Mesodermal cell (in vitro differentiated cells): ENCODE results near the gene ART4.

ENCODE experiments used
- H3K27ac ChIP-seq: 2 replicates; pipeline ENCODE4 v1.7.0; 2013; ENCODE audit warnings: mild to moderate bottlenecking, low read depth, low read length, moderate library complexity; ENCODE audit not compliant: severe bottlenecking
- H3K36me3 ChIP-seq: 2 replicates; pipeline ENCODE4 v1.7.1; 2013; ENCODE audit warnings: mild to moderate bottlenecking, low read length, moderate library complexity; ENCODE audit not compliant: control insufficient read depth, insufficient read depth
- H3K4me1 ChIP-seq: one replicate; pipeline ENCODE4 v1.7.1; 2013; ENCODE audit warnings: mild to moderate bottlenecking, low read length; ENCODE audit not compliant: insufficient read depth, control insufficient read depth, poor library complexity, severe bottlenecking
- H3K4me3 ChIP-seq: 2 replicates; pipeline ENCODE4 v1.7.0; 2013; ENCODE audit warnings: low read length, control low read depth, mild to moderate bottlenecking; ENCODE audit not compliant: insufficient read depth, poor library complexity, severe bottlenecking; ENCODE audit errors: extremely low read depth
- H3K9me3 ChIP-seq: 2 replicates; pipeline ENCODE4 v1.7.1; 2013; ENCODE audit warnings: mild to moderate bottlenecking, low read length, moderate library complexity; ENCODE audit not compliant: control insufficient read depth
- WGBS, 2 experiments: methylation state at CpG; one replicate each; pipeline ENCODE4 v1.1.5; 2013; ENCODE audit warnings: missing lambda C conversion rate in 2 of 2; ENCODE audit not compliant: insufficient coverage in 2 of 2; 5-methylcytosine and 5-hydroxymethylcytosine counted together

ART4 gene

DNA sequence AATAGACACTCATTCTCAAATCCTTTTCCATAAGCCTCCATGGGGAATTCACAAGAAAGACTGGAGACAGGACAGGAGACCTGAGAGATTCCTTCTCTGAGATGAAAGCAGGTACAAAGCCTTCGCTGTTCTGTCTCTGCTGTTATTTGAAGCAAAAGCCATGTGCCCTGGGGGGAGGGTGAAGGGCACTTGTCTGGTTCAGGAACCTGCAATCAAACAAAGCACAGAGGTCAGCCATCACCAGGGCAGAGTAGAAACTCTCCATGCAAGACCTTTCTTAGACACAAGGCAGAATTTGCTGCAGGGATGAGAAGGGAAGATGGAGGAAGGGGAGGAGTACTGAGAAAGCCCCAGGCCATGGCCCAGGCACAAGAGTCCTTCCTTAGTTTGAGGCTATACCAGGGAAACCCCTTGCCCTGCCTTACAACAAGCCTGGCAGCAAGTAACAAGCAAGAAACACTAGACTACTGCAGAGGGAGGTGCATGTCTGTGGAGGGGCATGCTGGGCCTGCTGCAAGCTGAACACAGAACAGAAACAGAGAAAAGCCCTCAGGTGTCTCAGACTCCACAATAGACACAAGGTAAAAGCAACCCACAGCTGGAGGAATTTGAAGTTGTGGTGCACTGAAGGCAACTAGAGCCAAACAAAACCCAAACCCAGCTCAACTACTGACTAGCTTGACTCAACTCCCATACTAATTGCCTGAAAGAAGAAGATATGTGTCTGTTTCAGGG, 7.8 kb upstream of the ART4 start:
- H3K9me3 ChIP-seq: no peaks in the 10 kb centered on the region
- WGBS, 2 experiments: 80% methylated on average over 1 of the region's 1 CpG; no CpG with 5 or more reads in 1 of the 2 experiments
- no peak overlapping the region for H3K4me3 ChIP-seq
- no peak overlapping the region for H3K27ac ChIP-seq
- peaks cover 13% of the 10 kb centered on the region for H3K4me1 ChIP-seq
- H3K36me3 ChIP-seq: no peaks in the 10 kb centered on the region

DNA sequence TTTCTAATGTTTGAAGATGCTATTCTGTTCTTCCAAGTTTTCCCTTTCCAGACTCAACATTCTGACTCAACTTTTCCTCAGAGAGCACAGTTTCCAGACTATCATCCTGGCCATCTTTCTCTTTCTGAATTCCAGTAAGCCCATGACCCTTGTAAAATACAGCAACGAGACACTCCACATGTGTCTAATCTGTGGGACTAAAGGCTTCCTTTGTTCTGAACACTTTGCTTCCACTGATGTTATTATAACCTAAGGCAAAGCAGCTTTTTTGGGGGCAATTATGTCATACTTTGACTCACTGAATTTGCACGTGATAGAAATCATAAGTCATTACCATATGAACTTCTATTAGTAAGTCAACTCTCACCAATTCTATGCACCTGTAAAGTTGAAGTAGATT, 6.3 kb upstream of the ART4 start:
- Histone ChIP-seq H3K27ac (peak overlapping the region; percentile 57), H3K4me3 (no peak overlapping the region), H3K4me1 (peaks cover 16% of the 10 kb centered on the region), H3K36me3 (no peaks in the 10 kb centered on the region), H3K9me3 (no peaks in the 10 kb centered on the region)
- WGBS, 2 experiments: 43% methylated on average over 2 of the region's 2 CpGs; no CpG with 5 or more reads in 1 of the 2 experiments

DNA sequence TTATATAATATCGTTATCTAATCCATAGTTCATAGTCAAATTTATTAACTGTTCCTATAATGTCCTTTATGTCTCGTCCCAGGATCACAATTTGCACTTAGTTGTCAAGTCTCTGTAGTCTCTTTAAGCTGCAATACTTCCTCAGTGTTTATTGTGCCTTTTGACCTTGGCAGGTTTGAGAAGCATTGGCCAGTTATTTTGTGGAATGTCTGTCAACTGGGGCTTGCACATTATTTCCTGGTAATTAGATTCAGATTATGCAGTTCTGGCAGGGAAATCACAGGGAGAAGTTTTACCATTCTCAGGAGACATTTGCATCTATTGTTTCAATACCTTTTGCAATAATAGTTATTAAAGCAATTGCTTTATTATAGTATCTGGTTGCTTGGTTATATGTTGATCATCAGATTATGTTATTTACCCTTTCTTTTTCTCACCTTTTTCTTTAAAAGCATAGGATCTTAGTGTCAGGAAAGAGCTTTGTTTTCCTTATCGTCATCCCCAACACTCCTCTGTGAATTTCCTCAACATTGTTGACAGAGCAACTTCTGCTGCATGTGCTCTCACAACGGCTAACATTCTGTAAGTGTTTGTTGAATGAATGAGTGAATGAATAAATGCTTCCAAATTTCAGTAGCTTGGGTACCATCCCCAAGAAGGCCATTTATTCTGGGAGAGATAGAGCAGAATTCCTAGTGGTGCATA, 3.7 kb upstream of the ART4 start:
- peaks cover 22% of the 10 kb centered on the region for H3K4me1 ChIP-seq
- H3K27ac ChIP-seq: no peak overlapping the region
- WGBS, 2 experiments: 93 to 100% methylated on average over 2 of the region's 4 CpGs
- H3K9me3 ChIP-seq: no peaks in the 10 kb centered on the region
- H3K36me3 ChIP-seq: no peaks in the 10 kb centered on the region
- no peak overlapping the region for H3K4me3 ChIP-seq

DNA sequence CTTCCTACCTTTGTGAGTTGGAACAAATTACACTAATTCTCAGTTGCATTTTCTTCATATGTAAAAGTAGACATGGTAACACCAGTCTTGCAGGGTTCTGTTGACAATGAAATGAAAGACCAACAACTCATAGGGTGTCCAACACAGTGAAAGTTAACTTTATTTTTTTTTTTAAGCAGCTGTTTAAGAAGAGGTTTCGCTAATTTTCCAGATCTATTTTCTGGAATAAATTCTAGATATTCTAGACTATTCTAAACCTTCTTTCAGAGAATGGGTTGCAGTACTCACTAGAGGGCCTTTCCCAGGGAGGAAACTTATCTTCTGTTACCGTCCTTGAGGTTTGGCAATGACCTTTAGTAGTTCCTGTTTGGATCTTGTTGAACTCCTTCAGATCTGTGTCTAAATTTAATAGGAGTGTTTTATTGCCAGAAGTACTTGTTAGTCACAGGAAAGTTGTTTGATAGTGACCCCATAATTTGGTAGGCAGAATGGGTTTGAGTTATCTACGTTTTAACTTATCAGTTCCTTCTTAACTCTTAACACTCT, 2.8 kb upstream of the ART4 start:
- Histone ChIP-seq H3K36me3 (no peaks in the 10 kb centered on the region), H3K27ac (no peak overlapping the region), H3K4me1 (peaks cover 28% of the 10 kb centered on the region), H3K9me3 (no peaks in the 10 kb centered on the region), H3K4me3 (no peak overlapping the region)
- WGBS, 2 experiments: 100% methylated on average over 1 of the region's 3 CpGs; no CpG with 5 or more reads in 1 of the 2 experiments

DNA sequence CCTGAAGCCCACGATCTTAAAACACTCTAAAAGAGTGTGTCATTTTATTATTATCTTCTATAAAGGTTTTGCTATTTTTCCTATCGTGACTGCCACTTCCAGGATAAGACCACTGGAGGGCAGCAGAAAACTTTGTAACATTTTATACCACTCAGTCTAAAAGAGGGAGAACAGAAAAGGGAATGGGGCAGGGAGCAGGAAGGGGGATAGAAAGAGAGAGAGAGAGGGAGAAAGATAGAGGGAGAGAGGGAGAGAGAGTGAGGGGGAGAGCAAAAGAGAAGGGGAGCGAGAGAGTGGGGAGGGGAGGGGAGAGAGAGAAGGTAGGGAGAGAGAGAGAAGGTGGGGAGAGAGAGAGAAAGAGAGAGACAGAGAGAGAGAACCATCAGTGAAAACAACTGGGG, 2.0 kb upstream of the ART4 start:
- H3K4me1 ChIP-seq: peaks cover 28% of the 10 kb centered on the region
- WGBS, 2 experiments: 0 to 11% methylated on average over 1 of the region's 3 CpGs
- H3K4me3 ChIP-seq: no peak overlapping the region

DNA sequence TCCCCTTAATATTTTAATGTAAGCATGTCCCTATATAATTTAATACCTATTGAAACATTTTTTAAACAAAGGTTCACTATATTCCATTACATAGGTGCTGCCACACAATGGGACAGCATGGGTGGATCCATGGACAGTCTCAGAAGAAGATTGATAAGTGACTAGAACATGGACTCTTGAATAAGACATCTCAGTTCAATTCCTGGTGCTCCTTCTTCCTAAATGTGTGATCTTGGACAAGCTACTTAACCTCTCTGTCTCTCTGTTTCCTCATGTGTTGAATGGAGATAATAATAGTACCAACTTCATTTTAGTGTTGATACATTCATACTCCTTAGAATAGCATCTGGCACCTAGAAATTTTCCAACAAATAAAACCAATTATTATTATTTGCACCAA, 1.1 kb upstream of the ART4 start:
- Histone ChIP-seq H3K36me3 (peaks cover 10% of the 10 kb centered on the region), H3K4me3 (no peak overlapping the region), H3K9me3 (no peaks in the 10 kb centered on the region), H3K4me1 (peaks cover 26% of the 10 kb centered on the region), H3K27ac (no peak overlapping the region)

More for the DNA sequence above, 2.0 kb upstream of the ART4 start:
- Histone ChIP-seq H3K36me3 (peaks cover 3% of the 10 kb centered on the region), H3K9me3 (no peaks in the 10 kb centered on the region), H3K27ac (no peak overlapping the region)

DNA sequence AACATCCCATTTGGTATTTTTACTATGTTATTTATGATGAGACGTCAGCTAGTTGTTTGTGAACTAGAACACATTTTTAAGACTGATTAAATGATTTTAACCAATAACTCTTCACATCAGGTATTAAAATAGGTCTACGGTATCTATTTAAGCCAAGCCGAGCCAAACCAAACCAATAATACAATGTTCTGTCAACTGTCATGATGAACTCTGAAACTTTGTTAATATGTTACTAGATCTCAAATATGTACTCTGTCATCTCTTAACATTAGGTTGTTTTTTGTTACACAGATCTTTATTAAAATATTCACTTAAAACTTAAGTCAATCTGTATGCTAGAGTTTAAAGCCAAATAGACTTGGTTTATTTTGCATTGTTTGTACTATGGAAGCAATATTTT, 1.0 kb downstream of the ART4 start:
- H3K4me1 ChIP-seq: peaks cover 20% of the 10 kb centered on the region
- H3K36me3 ChIP-seq: peaks cover 15% of the 10 kb centered on the region
- H3K9me3 ChIP-seq: no peaks in the 10 kb centered on the region
- no CpG with 5 or more reads among the region's 3 CpGs for WGBS, 2 experiments
- no peak overlapping the region for H3K4me3 ChIP-seq
- H3K27ac ChIP-seq: no peak overlapping the region

DNA sequence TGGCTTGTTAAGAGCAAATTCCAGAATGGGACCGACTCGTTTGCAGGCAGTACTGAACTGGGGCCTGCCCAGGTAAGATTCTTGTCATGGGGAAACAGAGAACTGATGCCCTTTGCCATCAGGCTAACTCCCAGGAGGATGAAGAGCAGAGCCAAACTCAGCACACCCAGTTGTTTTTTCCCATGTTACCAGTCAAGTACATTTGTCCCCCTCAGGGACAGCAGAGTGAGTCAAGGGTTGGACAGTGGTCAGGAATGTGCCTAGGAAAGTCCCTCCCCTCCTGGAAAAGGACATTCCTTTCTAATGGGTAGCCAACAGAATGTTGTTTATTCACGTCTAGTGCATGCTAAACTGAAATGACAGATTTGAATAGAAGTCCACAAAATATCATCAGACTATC, 1.6 kb downstream of the ART4 start:
- Histone ChIP-seq H3K27ac (peak overlapping the region; percentile 30), H3K4me1 (peaks cover 20% of the 10 kb centered on the region)
- WGBS, 2 experiments: 64 to 86% methylated on average over 2 to 3 of the region's 3 CpGs

DNA sequence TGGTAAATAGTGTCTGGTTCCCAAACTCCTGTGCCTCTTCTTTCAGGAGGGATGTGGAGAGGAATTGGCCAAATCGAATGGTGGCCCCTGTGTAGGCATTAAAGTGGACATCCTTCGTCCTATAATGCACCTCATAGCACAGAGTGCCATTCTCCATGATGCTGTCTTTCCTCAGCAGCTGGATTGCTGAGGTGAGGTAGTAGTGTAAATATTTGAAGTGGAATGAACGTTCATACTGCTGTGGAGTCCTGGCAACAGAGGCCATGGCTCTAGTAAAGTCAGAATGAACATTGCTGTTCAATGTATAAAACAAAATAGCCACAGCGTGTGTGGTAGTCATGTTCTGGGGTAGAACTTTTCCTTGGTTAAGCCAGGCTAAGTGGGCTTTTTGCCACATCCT, 2.7 kb downstream of the ART4 start:
- Histone ChIP-seq H3K27ac (no peak overlapping the region), H3K4me1 (peaks cover 26% of the 10 kb centered on the region), H3K9me3 (no peaks in the 10 kb centered on the region), H3K36me3 (peaks cover 15% of the 10 kb centered on the region), H3K4me3 (no peak overlapping the region)
- whole genome bisulfite sequencing, 2 experiments: 83 to 100% methylated on average over 1 to 2 of the region's 4 CpGs

More for the DNA sequence above, 1.6 kb downstream of the ART4 start:
- H3K4me3 ChIP-seq: no peak overlapping the region
- H3K36me3 ChIP-seq: peaks cover 15% of the 10 kb centered on the region
- H3K9me3 ChIP-seq: no peaks in the 10 kb centered on the region

DNA sequence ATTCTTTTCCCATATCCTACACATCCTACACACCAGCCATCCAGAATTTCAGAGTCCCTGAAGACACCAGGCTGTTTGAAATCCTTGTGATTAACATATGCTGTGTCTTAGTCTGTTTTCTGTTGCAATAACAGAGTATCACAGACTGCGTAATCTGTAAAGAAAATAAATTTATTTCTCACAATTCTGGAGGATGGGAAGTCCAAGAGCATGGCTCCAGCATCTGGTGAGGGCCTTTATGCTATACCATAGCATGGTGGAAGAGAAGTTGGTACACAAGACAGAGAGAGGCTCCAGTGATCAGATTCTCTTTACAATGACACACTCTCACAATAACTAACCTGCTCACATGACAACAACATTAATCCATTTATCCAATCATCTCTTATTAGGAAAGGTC, 4.1 kb downstream of the ART4 start:
- Histone ChIP-seq H3K4me3 (no peak overlapping the region), H3K27ac (no peak overlapping the region), H3K4me1 (peaks cover 34% of the 10 kb centered on the region), H3K9me3 (no peaks in the 10 kb centered on the region), H3K36me3 (peaks cover 15% of the 10 kb centered on the region)
- WGBS, 2 experiments: no CpG with 5 or more reads among the region's 1 CpG
